MM.1S (cell line): ENCODE measurements around the gene TMEM235.

Experiments used
- DNase-seq: peaks from one replicate; pipeline ENCODE4 v3.0.0-alpha.2; 2015
- H2AFZ ChIP-seq: fragments of 300-600 bp; sonication (generic); 2 replicates; pipeline ENCODE4 v1.6.0; 2016; ENCODE audit warnings: antibody characterized with exemption, low read length
- H3F3A ChIP-seq: fragments of 300-600 bp; sonication (generic); 2 replicates; pipeline ENCODE4 v1.6.1; 2016; ENCODE audit warnings: mild to moderate bottlenecking, antibody characterized with exemption, low read length, moderate library complexity, mixed read lengths; ENCODE audit not compliant: insufficient read depth
- H3K27ac ChIP-seq: fragments of 300-600 bp; sonication (generic); 2 replicates; pipeline ENCODE4 v1.5.1; 2016; ENCODE audit warnings: mild to moderate bottlenecking, low read length
- H3K27me3 ChIP-seq: fragments of 300-600 bp; sonication (generic); replicated peaks from 2 replicates; pipeline ENCODE4 v1.6.0; 2016; ENCODE audit warnings: low read length; ENCODE audit not compliant: insufficient read depth
- H3K36me3 ChIP-seq: fragments of 300-600 bp; sonication (generic); replicated peaks from 2 replicates; pipeline ENCODE4 v1.6.1; 2016; ENCODE audit warnings: mild to moderate bottlenecking, low read length, mixed read lengths; ENCODE audit not compliant: insufficient read depth
- H3K4me1 ChIP-seq: fragments of 300-600 bp; sonication (generic); 2 replicates; pipeline ENCODE4 v1.6.1; 2016; ENCODE audit warnings: low read length, mixed read lengths
- H3K4me2 ChIP-seq: fragments of 300-600 bp; sonication (generic); 2 replicates; pipeline ENCODE4 v1.6.0; 2016; ENCODE audit warnings: low read depth, low read length
- H3K4me3 ChIP-seq: fragments of 300-600 bp; sonication (generic); 2 replicates; pipeline ENCODE4 v1.5.1; 2016; ENCODE audit warnings: low read length, mixed read lengths
- H3K79me2 ChIP-seq: fragments of 300-600 bp; sonication (generic); 2 replicates; pipeline ENCODE4 v1.6.1; 2016; ENCODE audit warnings: mixed run types, low read length, mixed read lengths
- H3K9ac ChIP-seq: fragments of 300-600 bp; sonication (generic); 2 replicates; pipeline ENCODE4 v1.6.1; 2016; ENCODE audit warnings: low read length, mixed read lengths
- H3K9me2 ChIP-seq: fragments of 300-600 bp; sonication (generic); replicated peaks from 2 replicates; pipeline ENCODE4 v1.6.1; 2016; ENCODE audit warnings: mild to moderate bottlenecking, low read length, mixed read lengths; ENCODE audit not compliant: insufficient read depth
- H3K9me3 ChIP-seq: fragments of 300-600 bp; sonication (generic); replicated peaks from 2 replicates; pipeline ENCODE4 v1.6.1; 2016; ENCODE audit warnings: mild to moderate bottlenecking, low read length, mixed read lengths; ENCODE audit not compliant: insufficient read depth
- H4K20me1 ChIP-seq: fragments of 300-600 bp; sonication (generic); 2 replicates; pipeline ENCODE4 v1.6.1; 2016; ENCODE audit warnings: mild to moderate bottlenecking, low read length, moderate library complexity, mixed read lengths; ENCODE audit not compliant: insufficient read depth
- CTCF ChIP-seq: fragments of 300-600 bp; sonication (generic); IDR thresholded peaks from 2 replicates; pipeline ENCODE4 v1.5.1; 2016; ENCODE audit warnings: antibody characterized with exemption, low read length, mixed read lengths
- EZH2 ChIP-seq: fragments of 300-600 bp; sonication (generic); optimal IDR thresholded peaks from 2 replicates; pipeline ENCODE3; 2017; ENCODE audit warnings: low read depth, mild to moderate bottlenecking, antibody characterized with exemption, low read length, mixed read lengths
- EZH2phosphoT487 ChIP-seq: fragments of 300-600 bp; sonication (generic); IDR thresholded peaks from 2 replicates; pipeline ENCODE4 v1.6.1; 2018; ENCODE audit warnings: antibody characterized with exemption, low read length

The TMEM235 gene

GRCh38 chr17:78250891-78251772 lies 19.7 kb downstream of the TMEM235 start:
- Histone ChIP-seq H3K9me3 (no peaks in the 10 kb centered on the region), H3K4me3 (peak overlapping the region; percentile 45; the same call in 1 of the 2 replicates), H3K36me3 (no peaks in the 10 kb centered on the region), H3K4me2 (peak overlapping the region; percentile 76), H3K4me1 (peaks cover 29% of the 10 kb centered on the region), H3K27me3 (no peaks in the 10 kb centered on the region), H4K20me1 (no peaks in the 10 kb centered on the region), H3K79me2 (no peaks in the 10 kb centered on the region), H3K9me2 (no peaks in the 10 kb centered on the region), H3F3A (peaks cover 29% of the 10 kb centered on the region), H2AFZ (peak overlapping the region; percentile 29), H3K9ac (peak overlapping the region; percentile 63), H3K27ac (peak overlapping the region; percentile 91)
- peak; percentile 84 for DNase-seq
- TF ChIP-seq EZH2phosphoT487, result no peak
- peak; percentile 99 for TF ChIP-seq CTCF

GRCh38 chr17:78251773-78252103 lies 20.3 kb downstream of the TMEM235 start:
- Histone ChIP-seq H3K4me3 (peak overlapping the region; percentile 45; the same call in 1 of the 2 replicates), H3K9ac (peak overlapping the region; percentile 63), H3K27me3 (no peaks in the 10 kb centered on the region), H2AFZ (peak overlapping the region; percentile 29), H3K36me3 (no peaks in the 10 kb centered on the region), H3K9me3 (no peaks in the 10 kb centered on the region), H3F3A (peaks cover 29% of the 10 kb centered on the region), H3K27ac (peak overlapping the region; percentile 91), H3K4me1 (peaks cover 29% of the 10 kb centered on the region), H3K4me2 (peak overlapping the region; percentile 76), H3K79me2 (no peaks in the 10 kb centered on the region), H3K9me2 (no peaks in the 10 kb centered on the region), H4K20me1 (no peaks in the 10 kb centered on the region)
- TF ChIP-seq CTCF (no peak), EZH2 (no peak), EZH2phosphoT487 (no peak)
- DNase-seq, result no peak

GRCh38 chr17:78252111-78252634 lies 20.7 kb downstream of the TMEM235 start:
- peak overlapping the region; percentile 63 for H3K9ac ChIP-seq

More at GRCh38 chr17:78252111-78252634, 20.7 kb downstream of the TMEM235 start:
- Histone ChIP-seq H3K9me2 (no peaks in the 10 kb centered on the region), H3K79me2 (no peaks in the 10 kb centered on the region), H3F3A (peaks cover 29% of the 10 kb centered on the region), H3K36me3 (no peaks in the 10 kb centered on the region), H3K4me2 (peak overlapping the region; percentile 76), H3K9me3 (no peaks in the 10 kb centered on the region), H3K4me1 (peaks cover 32% of the 10 kb centered on the region), H3K4me3 (peak overlapping the region; percentile 45; the same call in 1 of the 2 replicates), H3K27me3 (no peaks in the 10 kb centered on the region), H4K20me1 (no peaks in the 10 kb centered on the region), H2AFZ (peak overlapping the region; percentile 29), H3K27ac (peak overlapping the region; percentile 91)
- TF ChIP-seq EZH2phosphoT487, result no peak
- TF ChIP-seq CTCF, result no peak
- TF ChIP-seq EZH2, result no peak
- DNase-seq, result peak; percentile 95
